Tibial nerve (tissue), 4 donors: ENCODE data around the gene C5. TPM values are rescaled to one million over a fixed set of nuclear protein-coding genes. Genes with fewer than 3 reads are reported as not detected.

Experiments used
- DNase-seq, 2 donors: peaks; one replicate each; pipeline ENCODE4 v3.0.0-alpha.2; 2019; ENCODE audit warnings: low spot score in 2 of 2
- H3K27ac ChIP-seq, 4 donors: fragments of 200-600 bp; sonication (generic) in 3 of 4; one replicate each; pipeline ENCODE4 v1.5.1; 2017 to 2019; ENCODE audit warnings: mild to moderate bottlenecking in 1 of 4
- H3K27me3 ChIP-seq, 2 donors: fragments of 200-600 bp; sonication (generic) in 1 of 2; one replicate each; pipeline versions ENCODE4 v1.5.1 to v1.6.0; 2017 to 2019
- H3K36me3 ChIP-seq, 3 donors: fragments of 200-600 bp; sonication (generic); one replicate each; pipeline ENCODE4 v1.5.1; 2018 to 2019
- H3K4me1 ChIP-seq, 4 donors: fragments of 200-600 bp; sonication (generic) in 3 of 4; one replicate each; pipeline ENCODE4 v1.5.1; 2017 to 2019
- H3K4me3 ChIP-seq, 4 donors: fragments of 200-600 bp; sonication (generic) in 3 of 4; one replicate each; pipeline ENCODE4 v1.5.1; 2017 to 2019; ENCODE audit warnings: mild to moderate bottlenecking in 1 of 4, moderate library complexity in 1 of 4
- H3K9me3 ChIP-seq, 4 donors: fragments of 200-600 bp; sonication (generic) in 3 of 4; one replicate each; pipeline ENCODE4 v1.5.1; 2017 to 2019
- EP300 ChIP-seq, 2 donors: sonication (generic); formaldehyde crosslinking; IDR thresholded peaks; one replicate each; pipeline ENCODE4 v1.6.1; 2017; ENCODE audit warnings: antibody characterized with exemption in 2 of 2, mild to moderate bottlenecking in 1 of 2
- POLR2A ChIP-seq, 2 donors: fragments of 450-650 bp; IDR thresholded peaks; one replicate each; pipeline ENCODE4 v1.6.1; 2017; ENCODE audit warnings: antibody characterized with exemption in 2 of 2, mild to moderate bottlenecking in 2 of 2, moderate library complexity in 2 of 2
- WGBS, 2 donors: methylation state at CpG; one replicate each; pipeline ENCODE4 v1.1.5; 2018; 5-methylcytosine and 5-hydroxymethylcytosine counted together
- total RNA-seq, 4 donors: library from RNA; depleted of rRNA; stranded (reverse); fragments of >200 nt; gene quantifications; one replicate each; pipeline ENCODE4 v1.1.0, GENCODE V29; 2016
- TF ChIP-seq, protein P1 (sequence below), 5 experiments: fragments of 200-600 bp in 3 of 5; fragments of 450-650 bp in 2 of 5; sonication (generic) in 3 of 5; IDR thresholded peaks; one replicate each; pipeline ENCODE4 v1.5.1; 2016 to 2019; ENCODE audit warnings: antibody characterized with exemption in 5 of 5, mild to moderate bottlenecking in 3 of 5, moderate library complexity in 2 of 5

C5 gene
- total RNA-seq, 4 donors from 2014 or later = 18.9 to 33.0 (median 23.2) TPM

- no peak for DNase-seq
- Histone ChIP-seq H3K9me3 (no peaks in the 10 kb centered on the region), H3K27me3 (no peaks in the 10 kb centered on the region), H3K36me3 (peaks cover 0 to 51% (median 0%) of the 10 kb centered on the region in 3 donors), H3K4me3 (no peak overlapping the region), H3K27ac (no peak overlapping the region), H3K4me1 (peaks cover 0 to 18% (median 14%) of the 10 kb centered on the region in 4 donors)
- 89 to 96% methylated on average over 3 of the region's 3 CpGs for WGBS, 2 donors
- TF ChIP-seq EP300 (IDR thresholded peaks at IDR 0.05) (no peak), POLR2A (IDR thresholded peaks at IDR 0.05) (no peak)
- TF ChIP-seq, protein P1, sequence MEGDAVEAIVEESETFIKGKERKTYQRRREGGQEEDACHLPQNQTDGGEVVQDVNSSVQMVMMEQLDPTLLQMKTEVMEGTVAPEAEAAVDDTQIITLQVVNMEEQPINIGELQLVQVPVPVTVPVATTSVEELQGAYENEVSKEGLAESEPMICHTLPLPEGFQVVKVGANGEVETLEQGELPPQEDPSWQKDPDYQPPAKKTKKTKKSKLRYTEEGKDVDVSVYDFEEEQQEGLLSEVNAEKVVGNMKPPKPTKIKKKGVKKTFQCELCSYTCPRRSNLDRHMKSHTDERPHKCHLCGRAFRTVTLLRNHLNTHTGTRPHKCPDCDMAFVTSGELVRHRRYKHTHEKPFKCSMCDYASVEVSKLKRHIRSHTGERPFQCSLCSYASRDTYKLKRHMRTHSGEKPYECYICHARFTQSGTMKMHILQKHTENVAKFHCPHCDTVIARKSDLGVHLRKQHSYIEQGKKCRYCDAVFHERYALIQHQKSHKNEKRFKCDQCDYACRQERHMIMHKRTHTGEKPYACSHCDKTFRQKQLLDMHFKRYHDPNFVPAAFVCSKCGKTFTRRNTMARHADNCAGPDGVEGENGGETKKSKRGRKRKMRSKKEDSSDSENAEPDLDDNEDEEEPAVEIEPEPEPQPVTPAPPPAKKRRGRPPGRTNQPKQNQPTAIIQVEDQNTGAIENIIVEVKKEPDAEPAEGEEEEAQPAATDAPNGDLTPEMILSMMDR (IDR thresholded peaks at IDR 0.05) = no peak
These were observed 139.4 kb downstream of the C5 start for GRCh38 chr9:120910643-120911042.

GRCh38 chr9:120909904-120910303 lies 140.2 kb downstream of the C5 start:
- Histone ChIP-seq H3K27ac (peak overlapping the region in 3 of 4 donors; percentile 12 to 57 (median 44)), H3K4me3 (no peak overlapping the region), H3K36me3 (peaks cover 0 to 57% (median 0%) of the 10 kb centered on the region in 3 donors), H3K9me3 (no peaks in the 10 kb centered on the region), H3K27me3 (no peaks in the 10 kb centered on the region), H3K4me1 (peaks cover 0 to 10% (median 8%) of the 10 kb centered on the region in 4 donors)
- TF ChIP-seq EP300 (IDR thresholded peaks at IDR 0.05) (no peak), POLR2A (IDR thresholded peaks at IDR 0.05) (no peak)
- TF ChIP-seq, protein P1 (IDR thresholded peaks at IDR 0.05) = no peak
- WGBS, 2 donors = 68 to 72% methylated on average over 5 of the region's 5 CpGs
- DNase-seq = no peak

GRCh38 chr9:120905315-120906164 lies 144.5 kb downstream of the C5 start:
- H3K27me3 ChIP-seq = no peaks in the 10 kb centered on the region
- no peak for DNase-seq
- H3K9me3 ChIP-seq = no peaks in the 10 kb centered on the region
- no peak overlapping the region for H3K27ac ChIP-seq
- no peak overlapping the region for H3K4me3 ChIP-seq
- peaks cover 0 to 5% (median 0%) of the 10 kb centered on the region in 4 donors for H3K4me1 ChIP-seq
- 83 to 86% methylated on average over 11 of the region's 11 CpGs for WGBS, 2 donors
- TF ChIP-seq, protein P1 (IDR thresholded peaks at IDR 0.05) = no peak
- TF ChIP-seq EP300 (IDR thresholded peaks at IDR 0.05) (no peak), POLR2A (IDR thresholded peaks at IDR 0.05) (no peak)
- H3K36me3 ChIP-seq = peaks cover 0 to 44% (median 0%) of the 10 kb centered on the region in 3 donors

- peaks cover 0 to 5% (median 0%) of the 10 kb centered on the region in 4 donors for H3K4me1 ChIP-seq
- H3K4me3 ChIP-seq = no peak overlapping the region
- H3K36me3 ChIP-seq = peaks cover 0 to 38% (median 0%) of the 10 kb centered on the region in 3 donors
- DNase-seq = no peak
- no peaks in the 10 kb centered on the region for H3K27me3 ChIP-seq
- H3K27ac ChIP-seq = peak overlapping the region in 1 of 4 donors; percentile 71
- H3K9me3 ChIP-seq = no peaks in the 10 kb centered on the region
- TF ChIP-seq, protein P1 (IDR thresholded peaks at IDR 0.05) = no peak
- no peak for TF ChIP-seq POLR2A (IDR thresholded peaks at IDR 0.05)
- no peak for TF ChIP-seq EP300 (IDR thresholded peaks at IDR 0.05)
- WGBS, 2 donors = 87 to 93% methylated on average over 11 of the region's 11 CpGs
These were observed 145.1 kb downstream of the C5 start for GRCh38 chr9:120904978-120905301.
